ENCODE results near the gene CLEC18A. TPM values are rescaled to one million over a fixed set of nuclear protein-coding genes. Genes with fewer than 3 reads are reported as not detected.

The CLEC18A gene
- total and polyA plus RNA-seq, 7 donors = 0.60 to 2.2 (median 0.69) TPM; not detected in 2

- 96 to 97% methylated on average over 19 of the region's 19 CpGs for WGBS, 2 donors
- no peak for DNase-seq
- Histone ChIP-seq H3K36me3 (peaks cover 20 to 99% (median 55%) of the 10 kb centered on the region in 4 donors), H3K27me3 (no peaks in the 10 kb centered on the region), H3K27ac (no peak overlapping the region), H3K4me3 (no peak overlapping the region), H3K9me3 (no peaks in the 10 kb centered on the region), H3K4me1 (no peaks in the 10 kb centered on the region)
- no peak for TF ChIP-seq POLR2AphosphoS5 (IDR thresholded peaks at IDR 0.05)
- no peak for TF ChIP-seq EP300 (IDR thresholded peaks at IDR 0.05)
- TF ChIP-seq POLR2A (IDR thresholded peaks at IDR 0.05) = no peak
- TF ChIP-seq CTCF (IDR thresholded peaks at IDR 0.05) = no peak
- intact Hi-C loops (cut with DNase I) = no loop called here
Measured at GRCh38 chr16:69935278-69935711, 15.8 kb upstream of the CLEC18A start.

- Histone ChIP-seq H3K36me3 (peaks cover 20 to 100% (median 57%) of the 10 kb centered on the region in 4 donors), H3K27ac (no peak overlapping the region), H3K4me1 (no peaks in the 10 kb centered on the region), H3K4me3 (no peak overlapping the region), H3K27me3 (no peaks in the 10 kb centered on the region), H3K9me3 (no peaks in the 10 kb centered on the region)
- intact Hi-C loops (cut with DNase I) = no loop called here
- TF ChIP-seq EP300 (IDR thresholded peaks at IDR 0.05) (no peak), CTCF (IDR thresholded peaks at IDR 0.05) (no peak), POLR2AphosphoS5 (IDR thresholded peaks at IDR 0.05) (no peak), POLR2A (IDR thresholded peaks at IDR 0.05) (no peak)
- 96% methylated on average over 10 of the region's 10 CpGs for WGBS, 2 donors
- no peak for DNase-seq
Measured at GRCh38 chr16:69935740-69936139, 15.4 kb upstream of the CLEC18A start.

GRCh38 chr16:69936252-69936651 lies 14.9 kb upstream of the CLEC18A start:
- Histone ChIP-seq H3K4me3 (no peak overlapping the region), H3K9me3 (no peaks in the 10 kb centered on the region), H3K27ac (no peak overlapping the region), H3K36me3 (peaks cover 20 to 100% (median 55%) of the 10 kb centered on the region in 4 donors), H3K4me1 (no peaks in the 10 kb centered on the region), H3K27me3 (no peaks in the 10 kb centered on the region)
- intact Hi-C loops (cut with DNase I) = no loop called here
- no peak for DNase-seq
- no peak for TF ChIP-seq EP300 (IDR thresholded peaks at IDR 0.05)
- TF ChIP-seq POLR2A (IDR thresholded peaks at IDR 0.05) = no peak
- TF ChIP-seq CTCF (IDR thresholded peaks at IDR 0.05) = no peak
- no peak for TF ChIP-seq POLR2AphosphoS5 (IDR thresholded peaks at IDR 0.05)
- WGBS, 2 donors = 97% methylated on average over 16 of the region's 16 CpGs

- H3K4me1 ChIP-seq = no peaks in the 10 kb centered on the region
- 96 to 98% methylated on average over 21 of the region's 21 CpGs for WGBS, 2 donors
- no peak for TF ChIP-seq POLR2AphosphoS5 (IDR thresholded peaks at IDR 0.05)
- H3K27ac ChIP-seq = no peak overlapping the region
- no peaks in the 10 kb centered on the region for H3K27me3 ChIP-seq
- H3K36me3 ChIP-seq = peaks cover 20 to 96% (median 52%) of the 10 kb centered on the region in 4 donors
- no peaks in the 10 kb centered on the region for H3K9me3 ChIP-seq
- H3K4me3 ChIP-seq = no peak overlapping the region
- intact Hi-C loops (cut with DNase I) = no loop called here
- DNase-seq = no peak
Measured at GRCh38 chr16:69936751-69937211, 14.4 kb upstream of the CLEC18A start.

GRCh38 chr16:69937465-69937951 lies 13.6 kb upstream of the CLEC18A start:
- intact Hi-C loops (cut with DNase I) = no loop called here

More at GRCh38 chr16:69937465-69937951, 13.6 kb upstream of the CLEC18A start:
- Histone ChIP-seq H3K9me3 (no peaks in the 10 kb centered on the region), H3K36me3 (peaks cover 20 to 89% (median 49%) of the 10 kb centered on the region in 4 donors), H3K27me3 (no peaks in the 10 kb centered on the region), H3K27ac (no peak overlapping the region), H3K4me3 (no peak overlapping the region), H3K4me1 (no peaks in the 10 kb centered on the region)
- 93 to 95% methylated on average over 16 of the region's 16 CpGs for WGBS, 2 donors
- DNase-seq = no peak
- no peak for TF ChIP-seq CTCF (IDR thresholded peaks at IDR 0.05)
- no peak for TF ChIP-seq POLR2AphosphoS5 (IDR thresholded peaks at IDR 0.05)
- no peak for TF ChIP-seq POLR2A (IDR thresholded peaks at IDR 0.05)
- no peak for TF ChIP-seq EP300 (IDR thresholded peaks at IDR 0.05)

Data from sigmoid colon (tissue), 7 donors.